ENCODE measurements around the gene SPAG17.

SPAG17 gene

DNA sequence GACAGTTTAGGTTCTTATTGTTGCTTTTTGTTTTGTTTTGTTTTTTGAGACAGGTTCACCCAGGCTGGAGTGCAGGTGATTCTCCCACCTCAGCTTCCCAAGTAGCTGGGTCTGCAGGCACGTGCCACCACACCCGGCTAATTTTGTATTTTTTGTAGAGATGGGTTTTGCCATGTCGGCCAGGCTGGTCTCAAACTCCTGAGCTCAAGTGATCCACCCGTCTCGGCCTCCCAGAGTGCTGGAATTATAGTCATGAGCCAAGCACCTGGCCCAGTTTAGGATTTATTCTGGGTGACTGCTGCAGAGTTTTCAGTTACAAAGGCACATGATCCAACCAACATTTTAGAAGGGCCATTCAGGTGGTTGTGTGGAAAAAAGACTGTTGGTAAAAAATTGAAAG, 102.0 kb downstream of the SPAG17 start:
- Histone ChIP-seq H3K4me1 (ENCODE audit: control insufficient read depth, insufficient read depth, low read length, poor library complexity, severe bottlenecking) (no peaks in the 10 kb centered on the region), H3K27ac (ENCODE audit: low read depth, low read length, severe bottlenecking) (no peak overlapping the region), H3K9me3 (ENCODE audit: control insufficient read depth, low read length) (no peaks in the 10 kb centered on the region), H3K4me3 (ENCODE audit: extremely low read depth, insufficient read depth, low read length, poor library complexity, severe bottlenecking) (no peak overlapping the region), H3K36me3 (ENCODE audit: control insufficient read depth, insufficient read depth, low read length) (no peaks in the 10 kb centered on the region)
- 76 to 96% methylated on average over 4 to 5 of the region's 5 CpGs for WGBS, 2 experiments (ENCODE audit: insufficient coverage in 2 of 2)

DNA sequence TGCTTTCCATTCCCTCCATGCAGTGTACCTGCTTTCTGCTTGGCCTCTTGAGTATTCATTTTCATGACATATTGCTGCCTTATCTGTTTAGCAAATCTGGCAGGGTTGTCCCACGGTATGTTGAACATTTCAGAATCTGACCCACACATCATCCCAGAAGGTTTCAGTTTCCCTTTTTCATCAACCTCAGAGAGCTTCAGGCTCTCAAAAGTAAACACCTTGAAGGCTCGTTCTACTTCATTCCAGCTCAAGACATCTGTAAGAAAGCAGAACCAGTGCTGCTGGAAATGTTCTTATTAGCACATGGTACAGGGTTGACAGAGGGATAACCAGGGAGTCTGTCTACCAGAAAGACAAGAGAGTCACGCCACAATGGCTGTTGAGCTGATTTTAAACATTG, 103.6 kb downstream of the SPAG17 start:
- no peaks in the 10 kb centered on the region for H3K36me3 ChIP-seq (ENCODE audit: control insufficient read depth, insufficient read depth, low read length)
- H3K9me3 ChIP-seq (ENCODE audit: control insufficient read depth, low read length), result no peaks in the 10 kb centered on the region
- H3K4me1 ChIP-seq (ENCODE audit: control insufficient read depth, insufficient read depth, low read length, poor library complexity, severe bottlenecking), result peaks cover 8% of the 10 kb centered on the region
- H3K4me3 ChIP-seq (ENCODE audit: extremely low read depth, insufficient read depth, low read length, poor library complexity, severe bottlenecking), result no peak overlapping the region
- no peak overlapping the region for H3K27ac ChIP-seq (ENCODE audit: low read depth, low read length, severe bottlenecking)
- 91 to 95% methylated on average over 3 of the region's 3 CpGs for WGBS, 2 experiments (ENCODE audit: insufficient coverage in 2 of 2)

DNA sequence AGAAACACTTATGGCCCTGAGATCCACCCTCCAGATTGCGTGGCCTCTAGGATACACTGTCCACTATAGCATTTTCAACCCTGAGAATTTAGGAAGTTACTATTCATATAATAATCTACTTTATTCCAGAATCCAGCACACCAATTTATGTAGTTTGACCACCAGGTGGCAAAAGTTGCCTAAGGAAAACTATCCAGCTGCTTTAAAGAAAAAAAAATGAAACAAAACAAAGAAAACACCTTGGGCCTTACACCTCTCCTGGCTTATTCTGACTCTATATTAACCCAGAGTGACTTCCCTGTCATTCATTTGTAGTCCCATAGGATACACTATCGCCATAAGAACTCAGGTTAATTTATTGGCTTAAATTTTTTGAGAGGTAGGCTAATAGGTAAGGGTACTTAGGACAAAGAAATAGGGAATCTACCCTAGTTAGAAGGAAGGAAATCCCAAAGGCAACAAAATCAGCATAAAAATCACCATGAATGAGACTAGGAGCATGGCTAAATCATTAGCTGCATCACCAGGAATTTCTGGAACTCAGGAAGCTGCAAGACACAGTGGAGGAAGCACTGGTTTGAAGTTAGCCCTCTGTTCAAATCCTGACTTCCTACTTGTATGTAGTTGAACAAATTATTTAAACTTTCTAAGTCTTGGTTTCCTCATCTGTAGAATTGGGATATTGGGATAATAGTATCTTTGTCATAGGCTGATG, 107.5 kb downstream of the SPAG17 start:
- H3K9me3 ChIP-seq (ENCODE audit: control insufficient read depth, low read length), result no peaks in the 10 kb centered on the region
- H3K27ac ChIP-seq (ENCODE audit: low read depth, low read length, severe bottlenecking), result peak overlapping the region; percentile 39
- peaks cover 24% of the 10 kb centered on the region for H3K4me1 ChIP-seq (ENCODE audit: control insufficient read depth, insufficient read depth, low read length, poor library complexity, severe bottlenecking)
- no CpG with 5 or more reads among the region's 2 CpGs for WGBS, 2 experiments (ENCODE audit: insufficient coverage in 2 of 2)
- no peak overlapping the region for H3K4me3 ChIP-seq (ENCODE audit: extremely low read depth, insufficient read depth, low read length, poor library complexity, severe bottlenecking)
- H3K36me3 ChIP-seq (ENCODE audit: control insufficient read depth, insufficient read depth, low read length), result no peaks in the 10 kb centered on the region

DNA sequence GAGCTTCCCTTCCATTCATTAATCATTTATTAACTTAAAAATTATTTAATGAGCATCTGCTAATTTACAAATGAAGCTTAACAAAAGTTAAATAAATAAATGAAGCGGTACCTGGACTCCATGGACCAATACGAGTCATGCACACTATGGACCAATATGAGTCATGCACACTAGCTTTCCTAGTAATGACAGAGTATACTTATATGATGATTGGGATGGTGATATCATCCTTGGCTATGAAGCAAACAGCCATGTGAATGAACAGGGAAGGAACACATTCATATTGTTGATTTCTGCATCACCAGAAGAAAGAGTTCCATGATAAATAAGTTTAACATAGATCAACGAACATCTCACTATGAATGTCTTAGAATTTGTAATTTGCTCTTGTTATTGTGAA, 109.9 kb downstream of the SPAG17 start:
- WGBS, 2 experiments (ENCODE audit: insufficient coverage in 2 of 2), result 100% methylated on average over 1 of the region's 3 CpGs; no CpG with 5 or more reads in 1 of the 2 experiments
- Histone ChIP-seq H3K36me3 (ENCODE audit: control insufficient read depth, insufficient read depth, low read length) (no peaks in the 10 kb centered on the region), H3K4me3 (ENCODE audit: extremely low read depth, insufficient read depth, low read length, poor library complexity, severe bottlenecking) (no peak overlapping the region), H3K27ac (ENCODE audit: low read depth, low read length, severe bottlenecking) (no peak overlapping the region), H3K4me1 (ENCODE audit: control insufficient read depth, insufficient read depth, low read length, poor library complexity, severe bottlenecking) (peaks cover 24% of the 10 kb centered on the region), H3K9me3 (ENCODE audit: control insufficient read depth, low read length) (no peaks in the 10 kb centered on the region)

DNA sequence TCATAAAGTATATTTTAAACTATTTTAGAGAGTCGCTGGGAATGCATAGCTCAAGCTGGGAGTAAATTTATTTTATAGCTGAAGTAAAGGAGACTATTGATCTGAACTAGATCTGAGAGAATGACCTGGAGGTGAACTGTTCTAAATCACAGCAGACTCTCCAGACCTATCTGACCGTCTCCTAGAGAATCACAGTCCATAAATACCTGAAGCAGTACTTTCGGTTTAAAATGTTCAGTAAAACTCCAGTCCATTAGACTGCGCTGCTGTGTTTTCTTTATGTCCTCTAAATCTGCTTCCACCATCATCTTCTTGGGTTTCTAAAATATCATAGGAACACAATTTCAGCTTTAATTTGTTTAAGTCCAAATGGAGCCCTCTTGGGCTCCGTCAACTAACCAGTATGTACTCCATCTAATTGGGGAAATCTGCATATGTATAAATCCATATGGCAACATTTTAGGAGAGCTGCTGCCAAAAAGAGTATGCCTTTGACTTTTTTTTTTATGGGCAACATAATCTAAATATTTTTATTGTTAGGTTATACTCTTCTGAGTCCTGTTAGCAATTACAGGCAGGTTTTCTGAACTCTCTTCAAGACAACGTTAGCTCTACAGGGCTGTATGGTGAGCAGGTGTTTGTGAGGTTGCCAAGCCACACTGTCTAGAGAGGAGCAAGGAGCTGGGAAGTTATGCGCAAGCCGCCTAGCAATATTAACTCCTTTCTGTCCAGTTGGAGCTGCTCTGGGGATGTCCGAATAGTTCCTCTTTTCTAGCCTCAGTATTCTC, 111.2 kb downstream of the SPAG17 start:
- no peaks in the 10 kb centered on the region for H3K36me3 ChIP-seq (ENCODE audit: control insufficient read depth, insufficient read depth, low read length)
- no peak overlapping the region for H3K27ac ChIP-seq (ENCODE audit: low read depth, low read length, severe bottlenecking)
- no peak overlapping the region for H3K4me3 ChIP-seq (ENCODE audit: extremely low read depth, insufficient read depth, low read length, poor library complexity, severe bottlenecking)
- H3K9me3 ChIP-seq (ENCODE audit: control insufficient read depth, low read length), result no peaks in the 10 kb centered on the region
- WGBS, 2 experiments (ENCODE audit: insufficient coverage in 2 of 2), result 84 to 92% methylated on average over 6 to 7 of the region's 9 CpGs
- peaks cover 29% of the 10 kb centered on the region for H3K4me1 ChIP-seq (ENCODE audit: control insufficient read depth, insufficient read depth, low read length, poor library complexity, severe bottlenecking)

DNA sequence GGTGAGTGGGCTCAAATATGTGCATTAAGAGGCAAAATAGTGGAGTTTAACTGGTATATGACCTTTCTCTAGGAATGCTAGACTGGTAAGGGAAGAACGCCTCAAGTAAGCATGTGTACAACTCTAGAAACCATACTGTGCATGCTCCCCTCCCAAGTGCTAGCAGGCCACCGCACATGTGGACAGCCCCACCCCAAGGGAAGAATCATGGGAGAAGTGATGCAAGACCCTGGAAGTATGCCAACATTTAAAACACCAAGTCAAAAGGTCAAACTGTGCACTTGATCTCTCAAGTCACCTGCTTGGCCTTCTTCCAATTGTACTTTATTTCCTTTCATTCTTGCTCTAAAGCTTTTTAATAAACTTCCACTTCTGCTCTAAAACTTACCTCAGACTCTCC, 135.0 kb downstream of the SPAG17 start:
- no peaks in the 10 kb centered on the region for H3K36me3 ChIP-seq (ENCODE audit: control insufficient read depth, insufficient read depth, low read length)
- 67 to 100% methylated on average over 1 to 2 of the region's 2 CpGs for WGBS, 2 experiments (ENCODE audit: insufficient coverage in 2 of 2)
- H3K4me1 ChIP-seq (ENCODE audit: control insufficient read depth, insufficient read depth, low read length, poor library complexity, severe bottlenecking), result no peaks in the 10 kb centered on the region
- H3K27ac ChIP-seq (ENCODE audit: low read depth, low read length, severe bottlenecking), result no peak overlapping the region
- H3K4me3 ChIP-seq (ENCODE audit: extremely low read depth, insufficient read depth, low read length, poor library complexity, severe bottlenecking), result no peak overlapping the region
- H3K9me3 ChIP-seq (ENCODE audit: control insufficient read depth, low read length), result no peaks in the 10 kb centered on the region

DNA sequence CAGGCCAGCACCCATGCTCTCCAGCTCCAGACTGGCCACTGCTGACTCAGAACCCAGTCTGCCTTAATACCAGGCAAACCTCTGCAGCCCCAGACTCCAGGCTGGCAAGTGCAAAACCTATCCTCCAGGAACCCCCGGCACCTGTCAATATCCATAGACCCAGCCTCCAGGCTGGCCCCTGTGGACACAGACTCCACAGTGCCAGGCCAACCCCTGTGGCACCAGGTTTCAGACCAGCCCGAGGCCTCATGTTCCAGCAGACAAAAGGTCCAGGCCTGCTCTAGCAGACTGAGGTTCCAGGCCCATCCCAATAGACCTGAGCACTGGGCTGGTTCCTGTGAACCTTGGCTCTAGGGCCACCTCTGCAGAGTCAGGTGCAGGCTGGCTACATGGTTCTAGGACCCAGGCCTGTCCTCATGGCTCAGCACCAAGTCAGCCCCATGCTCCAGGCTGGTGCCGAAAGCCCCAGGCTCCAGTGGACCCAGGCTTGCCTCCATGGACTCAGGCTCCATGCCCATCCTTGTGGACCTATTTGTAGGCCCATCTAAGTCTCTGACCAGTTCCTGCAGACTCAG, 137.3 kb downstream of the SPAG17 start:
- Histone ChIP-seq H3K4me3 (ENCODE audit: extremely low read depth, insufficient read depth, low read length, poor library complexity, severe bottlenecking) (no peak overlapping the region), H3K9me3 (ENCODE audit: control insufficient read depth, low read length) (no peaks in the 10 kb centered on the region), H3K4me1 (ENCODE audit: control insufficient read depth, insufficient read depth, low read length, poor library complexity, severe bottlenecking) (no peaks in the 10 kb centered on the region), H3K36me3 (ENCODE audit: control insufficient read depth, insufficient read depth, low read length) (no peaks in the 10 kb centered on the region), H3K27ac (ENCODE audit: low read depth, low read length, severe bottlenecking) (no peak overlapping the region)
- WGBS, 2 experiments (ENCODE audit: insufficient coverage in 2 of 2), result 84 to 92% methylated on average over 2 to 3 of the region's 3 CpGs

DNA sequence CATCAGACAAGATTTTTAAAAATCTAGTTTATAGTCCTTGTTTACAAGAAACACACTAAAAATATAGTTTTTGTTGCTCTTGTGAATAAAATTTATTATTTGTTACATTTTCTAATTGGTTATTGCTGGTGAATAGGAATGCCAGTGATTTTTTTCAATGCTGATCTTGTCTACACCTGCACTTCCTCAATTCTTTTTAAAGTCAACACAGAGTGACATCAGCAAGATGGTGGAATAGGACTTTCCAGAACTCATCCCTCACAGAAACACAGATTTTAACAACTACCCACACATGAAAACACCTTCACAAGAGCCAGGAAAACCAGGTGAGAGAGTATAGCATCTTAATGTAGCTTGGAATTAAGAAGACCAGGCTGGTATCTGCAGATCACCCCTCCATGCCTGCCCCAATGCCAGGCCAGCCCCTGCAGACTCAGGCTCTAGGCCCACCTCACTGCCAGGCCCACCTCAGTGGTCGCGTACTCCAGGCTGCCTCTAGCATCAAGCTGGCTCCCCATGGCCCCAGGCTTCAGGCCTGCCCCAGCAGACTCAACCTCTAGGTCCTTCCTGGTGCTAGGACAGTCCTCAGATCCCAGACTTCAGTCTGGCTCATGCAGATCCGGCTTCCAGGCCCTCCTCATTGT, 137.9 kb downstream of the SPAG17 start:
- H3K36me3 ChIP-seq (ENCODE audit: control insufficient read depth, insufficient read depth, low read length), result no peaks in the 10 kb centered on the region
- H3K27ac ChIP-seq (ENCODE audit: low read depth, low read length, severe bottlenecking), result no peak overlapping the region
- 97 to 100% methylated on average over 3 of the region's 3 CpGs for WGBS, 2 experiments (ENCODE audit: insufficient coverage in 2 of 2)

DNA sequence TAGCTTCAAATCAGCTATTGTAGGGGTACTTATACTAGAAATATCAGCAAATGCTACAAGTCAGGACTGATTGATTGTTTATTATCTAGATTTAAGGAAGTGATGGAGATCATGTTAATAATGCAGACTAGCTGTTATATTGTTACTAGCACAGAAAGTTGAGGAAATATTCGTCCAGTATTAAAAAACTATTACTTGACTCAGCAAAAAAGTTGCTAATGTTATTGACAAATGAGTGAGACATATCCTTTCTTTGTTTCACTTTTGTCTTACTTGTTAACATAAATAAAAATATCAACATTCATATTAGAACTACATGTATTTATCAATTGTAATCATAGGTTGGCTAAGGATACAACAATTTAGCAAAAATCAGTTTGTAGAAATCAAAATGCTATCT, 141.4 kb downstream of the SPAG17 start:
- H3K4me1 ChIP-seq (ENCODE audit: control insufficient read depth, insufficient read depth, low read length, poor library complexity, severe bottlenecking), result no peaks in the 10 kb centered on the region

More for the DNA sequence above, 137.9 kb downstream of the SPAG17 start:
- no peak overlapping the region for H3K4me3 ChIP-seq (ENCODE audit: extremely low read depth, insufficient read depth, low read length, poor library complexity, severe bottlenecking)
- no peaks in the 10 kb centered on the region for H3K4me1 ChIP-seq (ENCODE audit: control insufficient read depth, insufficient read depth, low read length, poor library complexity, severe bottlenecking)
- H3K9me3 ChIP-seq (ENCODE audit: control insufficient read depth, low read length), result no peaks in the 10 kb centered on the region

DNA sequence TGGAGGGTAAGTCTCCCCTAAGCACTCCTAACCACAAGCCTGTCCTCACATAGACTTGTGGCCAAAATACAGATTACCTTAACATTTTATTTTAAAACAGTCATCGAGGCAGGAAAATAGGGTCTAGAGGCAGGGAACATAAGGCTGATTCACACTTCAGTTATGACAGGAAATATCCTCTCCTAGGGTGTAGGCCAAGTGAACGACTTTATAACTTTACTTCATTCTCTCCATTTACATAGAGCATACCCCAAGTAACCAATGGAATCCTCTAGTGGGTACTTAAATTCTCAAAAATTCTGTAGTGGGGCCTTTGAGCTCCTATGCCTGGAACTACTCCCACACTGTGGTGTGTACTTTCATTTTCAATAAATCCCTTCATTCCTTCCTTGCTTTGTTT, 142.5 kb downstream of the SPAG17 start:
- no peak overlapping the region for H3K4me3 ChIP-seq (ENCODE audit: extremely low read depth, insufficient read depth, low read length, poor library complexity, severe bottlenecking)
- no peaks in the 10 kb centered on the region for H3K9me3 ChIP-seq (ENCODE audit: control insufficient read depth, low read length)
- no peak overlapping the region for H3K27ac ChIP-seq (ENCODE audit: low read depth, low read length, severe bottlenecking)
- H3K4me1 ChIP-seq (ENCODE audit: control insufficient read depth, insufficient read depth, low read length, poor library complexity, severe bottlenecking), result no peaks in the 10 kb centered on the region
- no peaks in the 10 kb centered on the region for H3K36me3 ChIP-seq (ENCODE audit: control insufficient read depth, insufficient read depth, low read length)
- 100% methylated on average over 1 of the region's 2 CpGs; no CpG with 5 or more reads in 1 of the 2 experiments for WGBS, 2 experiments (ENCODE audit: insufficient coverage in 2 of 2)

More for the DNA sequence above, 141.4 kb downstream of the SPAG17 start:
- H3K27ac ChIP-seq (ENCODE audit: low read depth, low read length, severe bottlenecking), result no peak overlapping the region
- H3K36me3 ChIP-seq (ENCODE audit: control insufficient read depth, insufficient read depth, low read length), result no peaks in the 10 kb centered on the region
- no CpG with 5 or more reads among the region's 1 CpG for WGBS, 2 experiments (ENCODE audit: insufficient coverage in 2 of 2)
- no peaks in the 10 kb centered on the region for H3K9me3 ChIP-seq (ENCODE audit: control insufficient read depth, low read length)
- no peak overlapping the region for H3K4me3 ChIP-seq (ENCODE audit: extremely low read depth, insufficient read depth, low read length, poor library complexity, severe bottlenecking)

All from mesodermal cell (in vitro differentiated cells).